Right lobe of liver (tissue), 4 donors: ENCODE measurements around the gene VPS50.

Experiments used
- POLR2A ChIP-seq: fragments of 450-650 bp; IDR thresholded peaks from one replicate; pipeline ENCODE4 v1.6.1; 2017; ENCODE audit warnings: antibody characterized with exemption, mild to moderate bottlenecking
- TF ChIP-seq, protein P1 (sequence below), 4 donors: fragments of 200-600 bp in 3 of 4; fragments of 450-650 bp in 1 of 4; IDR thresholded peaks; one replicate each; pipeline versions ENCODE4 v1.5.1 to v1.8.0; 2016 to 2022; ENCODE audit warnings: antibody characterized with exemption in 4 of 4, mild to moderate bottlenecking in 2 of 4
- donor health status: DM: no; HTN: no; CAD: no.
- donor health status: DM: no; HTN: no; CAD: no.
- donor health status: DM: no; HTN: yes; CAD: no.

DNA sequence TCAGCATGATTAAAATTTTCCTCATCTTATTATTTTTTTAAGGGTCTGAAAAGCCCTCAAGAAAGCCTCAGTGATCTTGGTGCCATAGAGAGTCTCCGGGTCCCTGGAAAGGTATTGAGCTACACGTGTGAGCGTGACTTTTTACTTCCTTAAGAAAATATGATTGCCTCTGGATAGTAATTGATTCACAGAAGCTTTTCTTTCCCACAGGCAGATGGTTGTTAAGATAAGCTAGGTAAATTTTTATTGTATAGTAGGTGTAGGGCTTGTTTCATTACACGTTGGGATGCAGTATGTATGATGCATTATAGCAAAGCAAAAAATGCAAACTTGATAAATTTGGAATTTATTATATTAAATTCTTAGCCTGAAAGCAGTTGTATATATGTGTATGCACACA, 7.7 kb downstream of the VPS50 start:
- TF ChIP-seq POLR2A = no peak
- TF ChIP-seq, protein P1, sequence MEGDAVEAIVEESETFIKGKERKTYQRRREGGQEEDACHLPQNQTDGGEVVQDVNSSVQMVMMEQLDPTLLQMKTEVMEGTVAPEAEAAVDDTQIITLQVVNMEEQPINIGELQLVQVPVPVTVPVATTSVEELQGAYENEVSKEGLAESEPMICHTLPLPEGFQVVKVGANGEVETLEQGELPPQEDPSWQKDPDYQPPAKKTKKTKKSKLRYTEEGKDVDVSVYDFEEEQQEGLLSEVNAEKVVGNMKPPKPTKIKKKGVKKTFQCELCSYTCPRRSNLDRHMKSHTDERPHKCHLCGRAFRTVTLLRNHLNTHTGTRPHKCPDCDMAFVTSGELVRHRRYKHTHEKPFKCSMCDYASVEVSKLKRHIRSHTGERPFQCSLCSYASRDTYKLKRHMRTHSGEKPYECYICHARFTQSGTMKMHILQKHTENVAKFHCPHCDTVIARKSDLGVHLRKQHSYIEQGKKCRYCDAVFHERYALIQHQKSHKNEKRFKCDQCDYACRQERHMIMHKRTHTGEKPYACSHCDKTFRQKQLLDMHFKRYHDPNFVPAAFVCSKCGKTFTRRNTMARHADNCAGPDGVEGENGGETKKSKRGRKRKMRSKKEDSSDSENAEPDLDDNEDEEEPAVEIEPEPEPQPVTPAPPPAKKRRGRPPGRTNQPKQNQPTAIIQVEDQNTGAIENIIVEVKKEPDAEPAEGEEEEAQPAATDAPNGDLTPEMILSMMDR (IDR thresholded peaks at IDR 0.05) = no peak
